ENCODE data around the gene L1CAM.

L1CAM gene

GRCh38 chrX:153879741-153880439, 6.1 kb downstream of the L1CAM start:
- TF ChIP-seq GATA3 (IDR thresholded peaks at IDR 0.05; ENCODE audit: low read depth, low read length) (no peak), GATA2 (IDR thresholded peaks at IDR 0.05; ENCODE audit: low read depth, low read length) (no peak)

GRCh38 chrX:153878969-153879653, 6.9 kb downstream of the L1CAM start:
- TF ChIP-seq GATA3 (IDR thresholded peaks at IDR 0.05; ENCODE audit: low read depth, low read length) = no peak
- TF ChIP-seq GATA2 (IDR thresholded peaks at IDR 0.05; ENCODE audit: low read depth, low read length) = no peak

GRCh38 chrX:153878345-153878744, 7.6 kb downstream of the L1CAM start:
- TF ChIP-seq GATA2 (IDR thresholded peaks at IDR 0.05; ENCODE audit: low read depth, low read length) = no peak
- no peak for TF ChIP-seq GATA3 (IDR thresholded peaks at IDR 0.05; ENCODE audit: low read depth, low read length)

GRCh38 chrX:153877571-153878261, 8.3 kb downstream of the L1CAM start:
- TF ChIP-seq GATA2 (IDR thresholded peaks at IDR 0.05; ENCODE audit: low read depth, low read length) = no peak

GRCh38 chrX:153876112-153876491, 9.9 kb downstream of the L1CAM start:
- no peak for TF ChIP-seq GATA3 (IDR thresholded peaks at IDR 0.05; ENCODE audit: low read depth, low read length)

GRCh38 chrX:153875391-153876111, 10.4 kb downstream of the L1CAM start:
- TF ChIP-seq GATA2 (IDR thresholded peaks at IDR 0.05; ENCODE audit: low read depth, low read length) = no peak
- no peak for TF ChIP-seq GATA3 (IDR thresholded peaks at IDR 0.05; ENCODE audit: low read depth, low read length)

- TF ChIP-seq GATA2 (IDR thresholded peaks at IDR 0.05; ENCODE audit: low read depth, low read length) (no peak), GATA3 (IDR thresholded peaks at IDR 0.05; ENCODE audit: low read depth, low read length) (no peak)
Measured at GRCh38 chrX:153874366-153875125, 11.4 kb downstream of the L1CAM start.

- TF ChIP-seq GATA2 (IDR thresholded peaks at IDR 0.05; ENCODE audit: low read depth, low read length) (no peak), GATA3 (IDR thresholded peaks at IDR 0.05; ENCODE audit: low read depth, low read length) (no peak)
Measured at GRCh38 chrX:153874085-153874365, 11.9 kb downstream of the L1CAM start.

GRCh38 chrX:153873282-153874084, 12.5 kb downstream of the L1CAM start:
- TF ChIP-seq GATA3 (IDR thresholded peaks at IDR 0.05; ENCODE audit: low read depth, low read length) = no peak
- peak; percentile 27 for TF ChIP-seq GATA2 (IDR thresholded peaks at IDR 0.05; ENCODE audit: low read depth, low read length)

GRCh38 chrX:153871946-153872878, 13.8 kb downstream of the L1CAM start:
- TF ChIP-seq GATA3 (IDR thresholded peaks at IDR 0.05; ENCODE audit: low read depth, low read length) (no peak), GATA2 (IDR thresholded peaks at IDR 0.05; ENCODE audit: low read depth, low read length) (no peak)

GRCh38 chrX:153871451-153871850, 14.5 kb downstream of the L1CAM start:
- TF ChIP-seq GATA2 (IDR thresholded peaks at IDR 0.05; ENCODE audit: low read depth, low read length) (no peak), GATA3 (IDR thresholded peaks at IDR 0.05; ENCODE audit: low read depth, low read length) (no peak)

- TF ChIP-seq GATA2 (IDR thresholded peaks at IDR 0.05; ENCODE audit: low read depth, low read length) (no peak), GATA3 (IDR thresholded peaks at IDR 0.05; ENCODE audit: low read depth, low read length) (no peak)
Measured at GRCh38 chrX:153870791-153871360, 15.1 kb downstream of the L1CAM start.

Measured in SH-SY5Y (cell line).